ENCODE measurements around the gene ZNF407.

Gene ZNF407

GRCh38 chr18:74784752-74785151 lies 187.1 kb downstream of the ZNF407 start:
- no peak for TF ChIP-seq CTCF (IDR thresholded peaks at IDR 0.05; ENCODE audit: control insufficient read depth, extremely low read depth, insufficient read depth)
- DNase-seq (ENCODE audit: low read depth) = no peak
- H3K4me3 ChIP-seq (ENCODE audit: low read depth, low read length) = no peak overlapping the region

GRCh38 chr18:74785632-74786031 lies 188.0 kb downstream of the ZNF407 start:
- no peak for DNase-seq (ENCODE audit: low read depth)
- TF ChIP-seq CTCF (IDR thresholded peaks at IDR 0.05; ENCODE audit: control insufficient read depth, extremely low read depth, insufficient read depth) = no peak
- no peak overlapping the region for H3K4me3 ChIP-seq (ENCODE audit: low read depth, low read length)

- DNase-seq (ENCODE audit: low read depth) = no peak
- no peak overlapping the region for H3K4me3 ChIP-seq (ENCODE audit: low read depth, low read length)
- TF ChIP-seq CTCF (IDR thresholded peaks at IDR 0.05; ENCODE audit: control insufficient read depth, extremely low read depth, insufficient read depth) = no peak
These were observed 191.0 kb downstream of the ZNF407 start for GRCh38 chr18:74788657-74789056.

GRCh38 chr18:74789078-74789477 lies 191.4 kb downstream of the ZNF407 start:
- H3K4me3 ChIP-seq (ENCODE audit: low read depth, low read length) = no peak overlapping the region
- no peak for TF ChIP-seq CTCF (IDR thresholded peaks at IDR 0.05; ENCODE audit: control insufficient read depth, extremely low read depth, insufficient read depth)
- DNase-seq (ENCODE audit: low read depth) = no peak

GRCh38 chr18:74790451-74790850 lies 192.8 kb downstream of the ZNF407 start:
- DNase-seq (ENCODE audit: low read depth) = no peak
- TF ChIP-seq CTCF (IDR thresholded peaks at IDR 0.05; ENCODE audit: control insufficient read depth, extremely low read depth, insufficient read depth) = no peak
- no peak overlapping the region for H3K4me3 ChIP-seq (ENCODE audit: low read depth, low read length)

- H3K4me3 ChIP-seq (ENCODE audit: low read depth, low read length) = no peak overlapping the region
- no peak for DNase-seq (ENCODE audit: low read depth)
- no peak for TF ChIP-seq CTCF (IDR thresholded peaks at IDR 0.05; ENCODE audit: control insufficient read depth, extremely low read depth, insufficient read depth)
These were observed 194.0 kb downstream of the ZNF407 start for GRCh38 chr18:74791501-74792194.

GRCh38 chr18:74793746-74794145 lies 196.1 kb downstream of the ZNF407 start:
- TF ChIP-seq CTCF (IDR thresholded peaks at IDR 0.05; ENCODE audit: control insufficient read depth, extremely low read depth, insufficient read depth) = no peak
- DNase-seq (ENCODE audit: low read depth) = no peak
- no peak overlapping the region for H3K4me3 ChIP-seq (ENCODE audit: low read depth, low read length)
